Endothelial cell (in vitro differentiated cells): ENCODE results near the gene GCG. TPM values are rescaled to one million over a fixed set of nuclear protein-coding genes. Genes with fewer than 3 reads are reported as not detected.

Experiments used
- DNase-seq: peaks from one replicate; pipeline ENCODE4 v3.0.0; 2021; ENCODE audit warnings: low spot score
- H3K27ac Mint-ChIP-seq: one replicate; pipeline ENCODE4 v1.8.0; 2021; ENCODE audit warnings: mixed read lengths, inconsistent platforms; ENCODE audit not compliant: unreplicated experiment
- H3K27me3 Mint-ChIP-seq: one replicate; pipeline ENCODE4 v1.8.0; 2021; ENCODE audit warnings: mild to moderate bottlenecking, moderate library complexity, mixed read lengths, inconsistent platforms; ENCODE audit not compliant: unreplicated experiment
- H3K36me3 Mint-ChIP-seq: one replicate; pipeline ENCODE4 v1.8.0; 2021; ENCODE audit warnings: mild to moderate bottlenecking, low read depth, mixed read lengths, inconsistent platforms; ENCODE audit not compliant: unreplicated experiment
- H3K4me1 Mint-ChIP-seq: one replicate; pipeline ENCODE4 v1.8.0; 2021; ENCODE audit warnings: mild to moderate bottlenecking, mixed read lengths, inconsistent platforms; ENCODE audit not compliant: unreplicated experiment
- H3K4me3 Mint-ChIP-seq: one replicate; pipeline ENCODE4 v1.8.0; 2021; ENCODE audit warnings: mild to moderate bottlenecking, mixed read lengths, inconsistent platforms; ENCODE audit not compliant: unreplicated experiment
- H3K9me3 Mint-ChIP-seq: one replicate; pipeline ENCODE4 v1.8.0; 2021; ENCODE audit warnings: mixed read lengths, inconsistent platforms; ENCODE audit not compliant: unreplicated experiment
- CTCF ChIP-seq: fragments of 200-600 bp; sonication (generic); IDR thresholded peaks from one replicate; pipeline ENCODE4 v1.5.0; 2021; ENCODE audit warnings: antibody characterized with exemption; ENCODE audit not compliant: unreplicated experiment
- total RNA-seq: library from RNA; stranded (reverse); fragmentation: NEBNext Ultra II Directional; extraction: Animal tissue kit (Norgen Biotek cat#: 25700); gene quantifications from one replicate; pipeline ENCODE4 v1.2.1, GENCODE V29; 2021; ENCODE audit not compliant: unreplicated experiment

GCG gene
- total RNA-seq, 1 donor from 2014 or later: not detected

- DNase-seq: no peak
- Mint-ChIP-seq H3K36me3 (peaks cover 8% of the 10 kb centered on the region), H3K27me3 (peaks cover 3% of the 10 kb centered on the region), H3K27ac (no peak overlapping the region), H3K9me3 (no peaks in the 10 kb centered on the region), H3K4me3 (no peak overlapping the region), H3K4me1 (no peaks in the 10 kb centered on the region)
- TF ChIP-seq CTCF: no peak
Measured at GRCh38 chr2:162118166-162119031, 33.6 kb downstream of the GCG start.

- no peaks in the 10 kb centered on the region for H3K4me1 Mint-ChIP-seq
- no peak overlapping the region for H3K27ac Mint-ChIP-seq
- peaks cover 8% of the 10 kb centered on the region for H3K36me3 Mint-ChIP-seq
- no peak for TF ChIP-seq CTCF
- H3K9me3 Mint-ChIP-seq: no peaks in the 10 kb centered on the region
- peaks cover 3% of the 10 kb centered on the region for H3K27me3 Mint-ChIP-seq
- no peak overlapping the region for H3K4me3 Mint-ChIP-seq
- DNase-seq: no peak
Measured at GRCh38 chr2:162116352-162116751, 35.7 kb downstream of the GCG start.

- no peak overlapping the region for H3K27ac Mint-ChIP-seq
- TF ChIP-seq CTCF: no peak
- peaks cover 3% of the 10 kb centered on the region for H3K27me3 Mint-ChIP-seq
- no peaks in the 10 kb centered on the region for H3K4me1 Mint-ChIP-seq
- no peak for DNase-seq
- peaks cover 8% of the 10 kb centered on the region for H3K36me3 Mint-ChIP-seq
- H3K4me3 Mint-ChIP-seq: no peak overlapping the region
- H3K9me3 Mint-ChIP-seq: no peaks in the 10 kb centered on the region
Measured at GRCh38 chr2:162115076-162115475, 37.0 kb downstream of the GCG start.

- no peaks in the 10 kb centered on the region for H3K9me3 Mint-ChIP-seq
- no peaks in the 10 kb centered on the region for H3K4me1 Mint-ChIP-seq
- TF ChIP-seq CTCF: no peak
- no peak overlapping the region for H3K27ac Mint-ChIP-seq
- peaks cover 3% of the 10 kb centered on the region for H3K27me3 Mint-ChIP-seq
- no peak for DNase-seq
- H3K36me3 Mint-ChIP-seq: peaks cover 8% of the 10 kb centered on the region
- H3K4me3 Mint-ChIP-seq: no peak overlapping the region
Measured at GRCh38 chr2:162114271-162114670, 37.8 kb downstream of the GCG start.

GRCh38 chr2:162113776-162114168, 38.3 kb downstream of the GCG start:
- Mint-ChIP-seq H3K27me3 (peaks cover 3% of the 10 kb centered on the region), H3K4me1 (no peaks in the 10 kb centered on the region), H3K4me3 (no peak overlapping the region), H3K27ac (no peak overlapping the region), H3K9me3 (no peaks in the 10 kb centered on the region), H3K36me3 (peaks cover 8% of the 10 kb centered on the region)
- no peak for DNase-seq
- no peak for TF ChIP-seq CTCF
